SK-N-SH treated with all-trans-retinoic acid at 6 μM for 48 hours (cell line): ENCODE data around the gene FCHO2.
"Not testable (repeated sequence)": the region's sequence is repeated elsewhere in the genome, so short reads cannot be mapped to it uniquely, and the experiment has no call there.

ENCODE experiments used
- ARNTL ChIP-seq: fragments of 450-650 bp; formaldehyde crosslinking; IDR thresholded peaks from 2 replicates; pipeline ENCODE4 v1.5.0; 2020; ENCODE audit warnings: low read depth, mild to moderate bottlenecking, moderate library complexity, borderline replicate concordance
- CREB5 ChIP-seq: fragments of 250-450 bp; sonication (Bioruptor Pico); IDR thresholded peaks from 2 replicates; pipeline ENCODE4 v1.5.1; 2020; ENCODE audit warnings: low read depth, mild to moderate bottlenecking, moderate library complexity
- ISL1 ChIP-seq: fragments of 250-450 bp; sonication (Bioruptor Pico); IDR thresholded peaks from 2 replicates; pipeline ENCODE4 v2.1.2; 2022; ENCODE audit warnings: mild to moderate bottlenecking, moderate library complexity
- PATZ1 ChIP-seq: fragments of 250-450 bp; sonication (Bioruptor Pico); IDR thresholded peaks from 2 replicates; pipeline ENCODE4 v1.8.0; 2020; ENCODE audit warnings: mild to moderate bottlenecking, moderate library complexity, borderline replicate concordance
- PPARA ChIP-seq: fragments of 250-450 bp; sonication (Bioruptor Pico); IDR thresholded peaks from 2 replicates; pipeline ENCODE4 v1.5.0; 2020; ENCODE audit warnings: mild to moderate bottlenecking, borderline replicate concordance
- RARB ChIP-seq: fragments of 250-450 bp; sonication (Bioruptor Pico); IDR thresholded peaks from 2 replicates; pipeline ENCODE4 v1.8.0; 2021; ENCODE audit warnings: mild to moderate bottlenecking, moderate library complexity
- SNAI2 ChIP-seq: fragments of 250-450 bp; sonication (Bioruptor Pico); IDR thresholded peaks from 2 replicates; pipeline ENCODE4 v1.5.0; 2020; ENCODE audit warnings: mild to moderate bottlenecking, moderate library complexity
- ZC3H10 ChIP-seq: fragments of 250-450 bp; sonication (Bioruptor Pico); IDR thresholded peaks from 2 replicates; pipeline ENCODE4 v1.5.1; 2021; ENCODE audit warnings: mild to moderate bottlenecking, moderate library complexity
- ZNF70 ChIP-seq: fragments of 450-650 bp; formaldehyde crosslinking; IDR thresholded peaks from 2 replicates; pipeline ENCODE4 v1.5.0; 2020; ENCODE audit warnings: mild to moderate bottlenecking, moderate library complexity
- ZNF8 ChIP-seq: fragments of 450-650 bp; formaldehyde crosslinking; IDR thresholded peaks from 2 replicates; pipeline ENCODE4 v1.5.0; 2020; ENCODE audit warnings: mild to moderate bottlenecking, moderate library complexity

- not testable (repeated sequence) for TF ChIP-seq PATZ1 (CRISPR knock-in tag); ZNF8 (CRISPR knock-in tag); RARB (CRISPR knock-in tag); PPARA (CRISPR knock-in tag); ISL1; SNAI2 (CRISPR knock-in tag); ZNF70 (CRISPR knock-in tag); ZC3H10 (CRISPR knock-in tag); CREB5 (CRISPR knock-in tag); ARNTL (CRISPR knock-in tag)
Measured at GRCh38 chr5:72934953-72935725, 20.7 kb upstream of the FCHO2 start.
